ENCODE results near the gene MIA. TPM values are rescaled to one million over a fixed set of nuclear protein-coding genes. Genes with fewer than 3 reads are reported as not detected.
"Not testable (repeated sequence)": the region's sequence is repeated elsewhere in the genome, so short reads cannot be mapped to it uniquely, and the experiment has no call there.

Gene MIA
- polyA plus RNA-seq, 1 donor, result 1.6 TPM

DNA sequence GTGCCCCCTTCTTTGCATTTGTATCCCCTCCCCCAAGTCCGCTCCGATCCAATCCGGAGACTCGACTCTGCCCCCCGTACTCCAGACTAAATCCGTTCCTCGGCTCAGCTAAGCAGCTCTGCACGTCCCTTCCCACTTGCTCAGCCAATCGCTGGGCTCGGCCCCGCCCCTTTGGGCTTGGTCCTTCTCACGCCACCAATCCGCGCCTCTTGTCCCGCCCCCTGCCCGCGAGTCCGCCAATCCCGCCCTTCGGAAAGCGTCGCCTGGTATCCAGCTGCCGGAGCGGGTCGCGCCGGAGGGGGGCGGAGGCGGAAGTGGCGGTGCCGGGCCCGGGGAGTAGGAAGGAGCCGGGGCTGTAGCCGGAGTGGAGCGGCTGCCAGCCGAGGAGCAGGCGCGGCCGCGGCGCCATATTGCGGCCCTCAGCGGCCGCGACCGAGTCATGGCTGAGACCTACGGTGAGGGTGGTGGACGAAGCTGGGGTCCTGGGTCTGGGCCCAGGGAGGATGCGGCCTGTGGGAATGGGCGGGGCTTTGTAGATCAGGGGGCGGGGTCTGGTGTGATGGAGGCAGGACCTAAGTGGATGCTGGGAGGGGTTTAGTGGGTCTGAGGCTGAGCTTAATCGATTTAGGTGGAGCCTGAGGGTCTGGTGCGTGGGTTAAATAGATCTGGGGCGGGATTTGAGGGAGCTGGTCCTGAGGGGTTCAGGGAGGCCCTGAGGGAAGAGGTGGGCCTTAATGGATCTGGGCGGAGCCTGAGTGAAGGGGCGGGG is 2.8 kb downstream of the MIA start, which contains the start of gene RAB4B:
RAB4B (plus strand) TSS at position 311 of the 769 bp plus-strand sequence; CDS start at position 440, 129 bp downstream.
- DNase-seq (ENCODE audit: low read depth), result peak; percentile 98

DNA sequence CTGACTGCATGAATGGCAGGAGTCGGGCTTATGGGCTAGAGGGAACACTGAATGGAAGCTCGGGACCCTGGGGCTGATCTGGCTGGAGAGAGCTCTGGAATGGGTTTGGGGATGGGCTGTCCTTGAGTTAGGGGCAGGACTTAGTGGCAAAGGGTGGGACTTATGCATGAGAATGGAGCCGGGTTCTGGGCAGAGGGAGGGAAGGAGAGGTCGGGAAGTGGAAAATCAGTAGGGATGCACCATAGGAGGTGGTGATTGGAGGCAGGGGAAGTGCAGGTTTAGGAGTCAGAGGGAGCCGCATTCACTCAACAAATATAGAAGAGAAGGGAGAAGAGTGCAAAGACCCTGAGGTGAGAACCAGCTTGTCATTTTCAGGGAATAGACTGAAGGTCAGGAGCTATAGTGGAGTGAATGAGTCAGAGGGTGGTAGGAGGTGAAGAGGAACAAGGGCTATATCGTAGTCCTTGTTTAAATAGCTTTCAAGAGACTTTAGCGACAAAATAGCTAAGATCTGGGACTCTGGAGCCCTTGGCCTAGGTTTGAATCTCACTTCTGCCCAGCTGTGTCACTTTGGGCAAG is 3.5 kb downstream of the MIA start:
- DNase-seq (ENCODE audit: low read depth), result no peak

DNA sequence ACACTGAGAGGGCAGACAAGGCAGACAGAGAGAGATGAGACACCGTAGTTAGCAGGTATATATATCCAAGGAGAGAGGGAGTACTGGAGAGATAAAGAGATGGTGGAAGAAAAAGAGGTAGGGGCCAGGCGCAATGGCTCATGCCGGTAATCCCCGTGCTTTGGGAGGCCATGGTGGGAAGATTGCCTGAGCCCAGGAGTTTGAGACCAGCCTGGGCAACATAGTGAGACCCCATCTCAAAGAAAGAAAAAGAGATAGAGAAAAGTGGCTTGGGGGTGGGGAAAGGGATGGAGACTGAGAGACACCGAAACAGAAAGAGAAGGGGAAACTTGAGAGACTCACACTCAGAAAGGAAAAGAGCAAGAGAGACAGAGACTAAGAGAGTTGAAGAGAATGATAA is 5.3 kb downstream of the MIA start:
- no peak for DNase-seq (ENCODE audit: low read depth)

DNA sequence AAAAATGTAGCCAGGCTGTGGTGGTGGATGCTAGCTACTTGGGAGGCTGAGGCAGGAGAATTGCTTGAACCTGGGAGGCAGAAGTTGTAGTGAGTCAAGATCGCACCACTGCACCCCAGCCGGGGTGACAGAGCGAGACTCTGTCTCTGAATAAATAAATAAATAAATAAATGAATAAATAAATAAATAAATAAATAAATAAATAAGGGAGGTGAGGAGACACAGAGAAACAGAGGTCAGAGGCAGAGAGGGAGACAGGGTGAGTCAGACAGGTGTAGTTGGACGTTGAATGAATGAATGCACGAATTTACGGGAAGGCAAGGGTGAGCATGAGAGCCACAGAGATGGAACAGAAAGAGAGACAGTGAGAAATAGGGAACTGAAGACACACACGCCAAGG is 5.8 kb downstream of the MIA start:
- DNase-seq (ENCODE audit: low read depth), result no peak

DNA sequence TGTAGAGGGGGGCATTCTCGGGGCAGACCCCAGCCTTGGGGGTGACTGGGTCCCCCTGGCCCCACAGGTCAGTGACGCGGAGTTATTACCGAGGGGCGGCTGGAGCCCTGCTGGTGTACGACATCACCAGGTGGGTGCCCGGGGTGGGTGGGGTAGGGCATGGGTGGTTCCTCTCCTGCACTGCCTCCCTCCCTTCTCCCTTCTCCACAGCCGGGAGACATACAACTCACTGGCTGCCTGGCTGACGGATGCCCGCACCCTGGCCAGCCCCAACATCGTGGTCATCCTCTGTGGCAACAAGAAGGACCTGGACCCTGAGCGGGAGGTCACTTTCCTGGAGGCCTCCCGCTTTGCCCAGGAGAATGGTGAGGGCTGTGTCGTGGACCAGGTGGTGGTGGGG is 8.4 kb downstream of the MIA start:
- DNase-seq (ENCODE audit: low read depth), result no peak

DNA sequence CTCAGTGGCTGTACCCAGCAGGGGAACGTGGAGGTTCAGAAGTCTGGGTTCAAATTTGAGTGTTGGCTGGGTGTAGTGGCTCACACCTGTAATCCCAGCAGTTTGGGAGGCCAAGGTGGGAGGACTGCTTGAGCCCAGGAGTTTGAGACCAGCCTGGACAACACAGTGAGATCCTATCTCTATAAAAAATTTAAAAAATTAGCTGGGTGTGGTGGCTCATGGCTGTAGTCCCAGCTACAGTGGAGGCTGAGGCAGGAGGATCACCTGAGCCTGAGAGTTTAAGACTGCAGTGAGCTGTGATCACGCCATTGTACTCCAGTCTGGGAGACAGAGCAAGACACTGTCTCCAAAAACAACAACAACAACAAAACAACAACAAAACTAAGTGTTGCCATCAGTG is 8.8 kb downstream of the MIA start:
- not testable (repeated sequence) for DNase-seq (ENCODE audit: low read depth)

DNA sequence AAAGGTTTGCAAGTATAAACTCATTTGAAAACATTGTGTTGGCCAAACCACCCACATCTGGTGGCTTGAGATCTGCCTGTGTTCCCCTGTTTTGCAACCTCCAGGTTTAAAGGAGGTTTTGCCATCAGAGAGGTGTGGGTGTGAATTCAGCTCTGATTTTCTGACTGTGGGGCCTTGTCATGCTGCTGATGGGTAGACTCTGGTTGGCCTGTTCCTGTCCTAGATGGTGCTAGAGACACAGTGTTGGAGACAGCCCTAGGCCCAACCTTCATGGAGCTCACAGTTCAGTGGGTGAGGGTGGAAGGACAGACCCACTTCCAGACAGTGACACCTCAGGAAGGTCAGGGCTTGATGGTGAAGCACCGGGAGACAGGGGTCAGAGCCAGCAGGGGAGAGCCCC is 10.2 kb downstream of the MIA start:
- DNase-seq (ENCODE audit: low read depth), result no peak

DNA sequence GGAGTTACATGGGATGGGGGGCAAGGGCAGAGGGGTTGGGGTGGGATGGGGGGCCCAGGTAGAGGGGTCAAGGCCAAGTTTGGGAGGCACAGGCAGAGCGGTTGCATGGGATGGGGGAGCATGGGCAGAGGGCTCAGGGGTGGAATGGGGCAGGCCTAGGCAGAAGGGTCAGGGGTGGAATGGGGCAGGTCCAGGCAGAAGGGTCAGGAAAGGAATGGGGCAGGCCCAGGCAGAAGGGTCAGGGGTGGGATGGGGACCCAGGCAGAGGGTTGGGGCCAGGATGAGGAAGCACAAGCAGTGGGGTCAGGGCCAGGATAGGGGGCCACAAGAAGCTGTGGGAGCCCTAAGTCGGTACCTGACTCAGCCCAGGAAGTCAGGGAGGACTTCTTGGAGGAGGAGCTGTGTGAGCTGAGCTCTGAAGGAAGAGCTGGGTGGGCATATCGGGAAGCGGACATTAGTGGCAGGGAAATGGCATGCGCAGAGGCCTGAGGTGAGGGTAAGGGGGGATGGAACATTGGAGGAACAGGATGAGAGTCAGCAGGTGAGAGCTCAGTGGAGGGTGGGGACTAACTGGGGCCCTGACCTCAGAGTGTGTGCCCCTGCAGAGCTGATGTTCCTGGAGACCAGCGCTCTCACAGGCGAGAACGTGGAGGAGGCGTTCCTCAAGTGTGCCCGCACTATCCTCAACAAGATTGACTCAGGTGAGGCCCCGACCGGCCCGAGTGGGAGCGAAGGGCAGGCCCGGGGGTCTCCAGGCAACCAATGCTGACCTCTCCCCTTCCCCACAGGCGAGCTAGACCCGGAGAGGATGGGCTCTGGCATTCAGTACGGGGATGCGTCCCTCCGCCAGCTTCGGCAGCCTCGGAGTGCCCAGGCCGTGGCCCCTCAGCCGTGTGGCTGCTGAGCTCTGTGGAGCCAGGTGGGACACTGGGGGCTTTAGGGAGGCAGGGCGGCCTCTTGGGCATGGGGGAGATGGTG is 11.0 kb downstream of the MIA start:
- DNase-seq (ENCODE audit: low read depth), result no peak

DNA sequence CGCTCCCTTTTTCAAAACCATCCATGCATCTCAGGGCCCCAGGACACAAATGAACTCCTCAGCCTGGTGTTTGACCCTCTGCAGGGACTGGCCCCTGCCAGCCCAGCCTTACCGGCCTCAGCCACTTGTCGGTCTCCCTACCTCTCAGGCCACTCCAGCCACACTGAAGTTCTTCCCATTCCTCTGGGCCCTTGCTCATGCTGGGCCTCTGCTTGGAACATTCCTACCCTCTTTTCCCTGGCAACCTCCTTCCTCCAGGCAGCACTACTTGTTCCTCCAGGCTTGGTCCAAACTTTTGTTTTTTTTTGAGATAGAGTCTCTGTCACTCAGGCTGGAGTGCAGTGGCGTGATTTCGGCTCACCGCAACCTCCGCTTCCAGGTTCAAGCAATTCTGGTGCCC is 16.0 kb downstream of the MIA start:
- DNase-seq (ENCODE audit: low read depth), result no peak

DNA sequence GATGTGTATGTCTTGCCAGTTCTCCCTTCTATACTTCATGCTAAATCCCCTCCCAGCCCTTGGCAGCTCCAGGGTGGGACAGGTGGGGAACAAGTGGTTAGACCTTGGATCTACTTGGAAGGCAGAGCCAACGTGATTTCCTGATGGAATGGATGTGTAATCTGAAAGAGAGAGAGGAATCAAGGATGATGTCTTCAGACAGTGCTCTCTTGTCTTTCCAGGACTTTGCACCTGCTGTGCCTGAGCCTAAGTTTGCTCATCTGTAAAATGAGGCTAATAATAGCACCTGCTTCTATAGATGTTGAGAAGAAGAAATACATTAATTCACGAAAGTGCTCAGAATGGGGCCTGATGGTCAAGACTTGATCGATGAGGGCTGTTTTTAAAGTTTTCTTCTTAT is 16.7 kb downstream of the MIA start:
- no peak for DNase-seq (ENCODE audit: low read depth)

DNA sequence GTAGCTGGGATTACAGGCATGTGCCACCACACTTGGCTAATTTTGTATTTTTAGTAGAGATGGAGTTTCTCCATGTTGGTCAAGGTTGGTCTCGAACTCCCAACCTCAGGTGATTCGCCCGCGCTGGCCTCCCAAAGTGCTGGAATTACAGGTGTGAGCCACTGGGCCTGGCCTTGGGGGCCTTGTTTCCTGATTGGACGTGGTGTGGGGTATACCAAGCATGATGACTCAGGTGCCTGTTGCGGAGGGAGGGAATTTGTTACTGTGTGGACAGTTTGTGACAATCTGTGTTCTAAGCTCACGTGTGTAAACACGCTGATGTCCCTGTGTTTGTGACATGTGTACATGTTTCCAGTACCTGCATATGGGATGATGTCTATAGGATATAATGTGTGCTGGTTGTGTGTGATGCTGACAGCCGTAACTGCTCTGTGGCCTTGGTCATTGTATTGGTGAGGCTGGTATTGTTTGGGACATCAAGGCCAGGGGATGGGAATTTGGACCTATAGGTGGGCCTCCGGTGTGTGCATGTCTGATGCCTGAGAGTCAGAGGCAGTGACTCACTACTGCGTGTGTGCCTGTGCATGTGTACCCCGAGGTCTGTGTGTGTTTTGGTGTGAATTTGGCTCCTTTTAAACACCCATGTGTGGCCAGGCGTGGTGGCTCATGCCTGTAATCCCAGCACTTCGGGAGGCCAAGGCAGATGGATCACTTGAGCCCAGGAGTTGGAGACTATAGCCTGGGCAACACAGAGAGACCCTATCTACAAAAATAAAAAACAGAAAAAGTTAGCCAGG is 22.0 kb downstream of the MIA start:
- DNase-seq (ENCODE audit: low read depth), result no peak

DNA sequence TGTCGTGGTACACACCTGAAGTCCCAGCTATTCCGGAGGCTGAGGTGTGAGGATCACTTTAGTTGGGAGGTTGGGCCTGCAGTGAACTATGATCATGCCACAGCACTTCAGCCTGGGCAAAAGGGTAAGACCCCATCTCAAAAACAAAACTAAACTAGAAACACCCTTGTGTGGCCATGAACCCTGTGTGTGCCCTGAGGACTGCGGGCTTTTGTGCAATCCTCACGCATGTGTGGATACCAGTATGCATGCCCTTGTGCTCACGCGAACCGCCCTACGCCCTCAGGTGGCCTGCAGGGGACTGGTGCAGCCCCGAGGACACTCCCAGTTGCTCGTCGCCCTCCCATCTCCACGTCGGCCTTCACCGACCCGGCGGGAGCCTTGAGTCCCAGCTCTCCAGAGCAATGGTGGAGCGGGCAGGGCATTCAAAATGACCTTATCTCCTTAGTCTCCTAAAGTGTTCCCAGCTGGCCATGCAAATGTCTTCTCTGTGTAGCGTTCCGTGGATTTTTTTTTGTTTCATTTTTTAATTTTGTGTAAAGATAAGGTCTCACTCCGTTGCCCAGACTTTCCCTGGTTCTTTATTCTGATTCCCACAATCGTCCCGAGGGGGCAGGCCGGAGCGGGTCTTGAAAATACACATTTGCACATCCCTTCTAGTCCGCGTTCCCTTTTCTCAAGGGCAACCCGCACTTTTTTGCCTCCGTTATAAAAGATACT is 22.8 kb downstream of the MIA start:
- no peak for DNase-seq (ENCODE audit: low read depth)

DNA sequence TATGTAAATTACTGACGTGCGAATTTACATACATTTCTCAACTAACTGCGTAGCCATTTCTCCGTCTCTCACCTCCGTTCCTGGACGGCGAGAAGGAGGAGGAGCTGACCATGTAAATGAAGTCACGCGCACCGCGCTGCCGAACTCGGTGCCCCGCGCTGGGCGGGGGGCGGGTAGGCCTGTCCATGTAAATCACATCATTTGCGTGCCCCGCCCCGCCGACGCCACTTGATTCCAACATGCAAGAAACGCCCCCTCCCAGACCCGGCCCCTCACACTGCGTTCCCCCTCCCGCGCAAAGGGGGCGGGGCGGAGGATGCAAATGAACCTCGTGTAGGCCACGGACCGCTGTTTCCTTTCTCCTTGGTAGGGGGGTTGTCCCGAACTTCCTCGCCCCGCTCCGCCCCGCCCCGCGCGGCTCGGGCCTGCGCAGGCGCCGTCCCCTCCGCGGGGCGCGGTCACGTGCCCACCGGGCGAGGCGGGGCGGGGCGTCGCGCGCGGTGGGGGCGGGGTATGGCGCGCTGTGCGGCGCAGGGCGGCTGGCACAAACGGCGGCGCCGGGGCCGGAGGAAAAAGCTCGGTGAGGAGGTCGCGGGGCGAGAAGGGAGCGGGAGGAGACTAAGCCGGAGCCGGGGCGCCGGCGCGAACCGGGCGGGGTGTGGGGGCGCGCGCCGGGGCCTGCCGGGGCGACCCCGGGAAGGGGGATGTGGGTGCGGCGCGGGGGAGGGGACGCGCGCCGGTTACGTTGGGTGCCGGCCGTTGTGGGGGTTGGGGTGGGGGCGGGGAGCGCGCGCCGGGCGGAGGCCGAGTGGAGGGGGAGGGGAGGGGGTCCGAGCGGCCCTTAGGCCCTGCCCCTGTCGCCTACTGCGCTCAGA is 23.6 kb downstream of the MIA start, which contains the start of gene EGLN2:
EGLN2 (plus strand) TSS at position 509 of the 875 bp plus-strand sequence. CDS start 1,382 bp downstream, outside the sequence.
- DNase-seq (ENCODE audit: low read depth), result peak; percentile 95

DNA sequence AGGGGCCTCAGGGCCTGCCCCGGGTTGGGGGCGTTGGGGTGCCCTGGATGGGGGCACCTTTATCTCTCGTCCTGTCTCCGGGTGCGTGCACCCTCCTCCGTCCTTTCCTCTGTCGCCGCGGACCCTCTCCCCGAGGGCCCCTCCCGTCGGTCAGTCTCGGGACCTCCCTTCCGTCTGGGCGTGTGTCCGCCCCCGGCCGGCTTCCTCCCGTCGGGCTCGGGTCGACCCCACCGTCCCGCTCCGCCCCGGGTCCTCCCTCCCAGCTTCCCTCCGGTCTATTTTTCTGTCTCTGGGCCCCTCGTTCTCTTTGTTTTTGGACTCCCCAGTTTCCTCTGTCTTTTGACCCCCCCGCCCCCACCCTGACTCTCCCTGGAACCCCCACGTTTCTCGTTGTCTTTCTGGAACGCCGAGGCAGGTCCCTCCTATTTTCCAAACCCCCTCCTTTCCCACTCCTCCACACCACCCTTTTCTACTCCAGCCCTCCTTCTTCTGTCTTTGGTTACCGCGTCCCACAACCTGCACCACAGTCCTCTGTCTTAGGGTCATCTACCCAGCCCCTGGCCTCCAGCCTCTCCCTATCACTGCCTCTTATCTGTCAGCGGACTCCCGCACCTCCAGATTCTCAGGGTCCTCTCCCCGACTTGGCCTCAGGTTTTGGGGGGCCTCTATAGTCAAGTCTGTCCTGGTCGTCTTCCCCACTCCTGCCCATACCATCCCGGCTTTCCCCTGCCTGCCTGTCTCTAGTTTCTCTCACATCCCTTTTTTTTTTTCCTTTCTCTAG is 24.4 kb downstream of the MIA start:
- no peak for DNase-seq (ENCODE audit: low read depth)

DNA sequence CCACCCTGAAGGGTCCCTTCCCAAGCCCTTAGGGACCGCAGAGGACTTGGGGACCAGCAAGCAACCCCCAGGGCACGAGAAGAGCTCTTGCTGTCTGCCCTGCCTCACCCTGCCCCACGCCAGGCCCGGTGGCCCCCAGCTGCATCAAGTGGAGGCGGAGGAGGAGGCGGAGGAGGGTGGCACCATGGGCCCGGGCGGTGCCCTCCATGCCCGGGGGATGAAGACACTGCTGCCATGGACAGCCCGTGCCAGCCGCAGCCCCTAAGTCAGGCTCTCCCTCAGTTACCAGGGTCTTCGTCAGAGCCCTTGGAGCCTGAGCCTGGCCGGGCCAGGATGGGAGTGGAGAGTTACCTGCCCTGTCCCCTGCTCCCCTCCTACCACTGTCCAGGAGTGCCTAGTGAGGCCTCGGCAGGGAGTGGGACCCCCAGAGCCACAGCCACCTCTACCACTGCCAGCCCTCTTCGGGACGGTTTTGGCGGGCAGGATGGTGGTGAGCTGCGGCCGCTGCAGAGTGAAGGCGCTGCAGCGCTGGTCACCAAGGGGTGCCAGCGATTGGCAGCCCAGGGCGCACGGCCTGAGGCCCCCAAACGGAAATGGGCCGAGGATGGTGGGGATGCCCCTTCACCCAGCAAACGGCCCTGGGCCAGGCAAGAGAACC is 25.1 kb downstream of the MIA start:
- no peak for DNase-seq (ENCODE audit: low read depth)

DNA sequence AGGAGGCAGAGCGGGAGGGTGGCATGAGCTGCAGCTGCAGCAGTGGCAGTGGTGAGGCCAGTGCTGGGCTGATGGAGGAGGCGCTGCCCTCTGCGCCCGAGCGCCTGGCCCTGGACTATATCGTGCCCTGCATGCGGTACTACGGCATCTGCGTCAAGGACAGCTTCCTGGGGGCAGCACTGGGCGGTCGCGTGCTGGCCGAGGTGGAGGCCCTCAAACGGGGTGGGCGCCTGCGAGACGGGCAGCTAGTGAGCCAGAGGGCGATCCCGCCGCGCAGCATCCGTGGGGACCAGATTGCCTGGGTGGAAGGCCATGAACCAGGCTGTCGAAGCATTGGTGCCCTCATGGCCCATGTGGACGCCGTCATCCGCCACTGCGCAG is 25.7 kb downstream of the MIA start:
- no peak for DNase-seq (ENCODE audit: low read depth)

DNA sequence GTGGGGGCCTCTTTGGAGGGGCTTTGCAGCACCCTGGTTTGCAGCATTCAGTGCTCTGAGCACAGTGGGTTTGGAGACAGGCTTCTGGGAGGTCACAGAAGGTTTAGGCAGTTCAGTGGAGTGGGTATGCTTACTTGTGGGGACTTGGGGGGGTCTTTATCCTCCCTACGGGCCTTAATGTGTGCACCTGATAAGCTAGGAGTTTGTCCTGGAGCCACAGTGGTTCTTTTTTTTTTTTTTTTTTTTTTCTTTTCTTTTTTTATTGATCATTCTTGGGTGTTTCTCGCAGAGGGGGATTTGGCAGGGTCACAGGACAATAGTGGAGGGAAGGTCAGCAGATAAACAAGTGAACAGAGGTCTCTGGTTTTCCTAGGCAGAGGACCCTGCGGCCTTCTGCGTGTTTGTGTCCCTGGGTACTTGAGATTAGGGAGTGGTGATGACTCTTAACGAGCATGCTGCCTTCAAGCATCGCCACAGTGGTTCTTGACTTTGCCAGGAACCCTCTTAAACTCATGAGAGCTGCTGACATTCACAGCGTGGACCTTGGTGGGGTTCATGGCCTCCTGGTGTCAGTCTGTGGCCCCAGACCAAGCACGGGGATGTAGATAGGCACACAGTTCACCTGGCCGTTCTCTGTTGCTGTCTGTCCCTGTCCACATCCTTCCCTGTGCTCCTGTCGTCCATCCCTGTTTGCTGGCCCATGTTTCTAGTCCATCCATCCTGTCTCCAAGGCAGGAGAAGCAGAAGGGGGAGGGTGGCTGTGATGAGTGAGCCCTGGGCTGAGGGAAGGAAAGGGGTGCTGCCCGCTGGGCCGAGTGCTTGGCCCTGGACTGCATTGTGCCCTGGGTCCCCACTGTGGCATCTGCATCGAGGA is 26.3 kb downstream of the MIA start:
- DNase-seq (ENCODE audit: low read depth), result no peak
